DND-41 (cell line): ENCODE measurements around the gene GPR156.

Experiments
- CTCF ChIP-seq: IDR thresholded peaks from 2 replicates; pipeline ENCODE4 v1.5.1; 2012; ENCODE audit warnings: borderline replicate concordance, low read length, moderate library complexity, mild to moderate bottlenecking; ENCODE audit not compliant: poor library complexity, severe bottlenecking; ENCODE audit errors: extremely low read depth
- EZH2 ChIP-seq: IDR thresholded peaks from 3 replicates; pipeline ENCODE4 v1.6.1; 2012; ENCODE audit warnings: borderline replicate concordance, low read depth, mild to moderate bottlenecking, moderate library complexity, low read length, inconsistent platforms; ENCODE audit not compliant: severe bottlenecking

DNA sequence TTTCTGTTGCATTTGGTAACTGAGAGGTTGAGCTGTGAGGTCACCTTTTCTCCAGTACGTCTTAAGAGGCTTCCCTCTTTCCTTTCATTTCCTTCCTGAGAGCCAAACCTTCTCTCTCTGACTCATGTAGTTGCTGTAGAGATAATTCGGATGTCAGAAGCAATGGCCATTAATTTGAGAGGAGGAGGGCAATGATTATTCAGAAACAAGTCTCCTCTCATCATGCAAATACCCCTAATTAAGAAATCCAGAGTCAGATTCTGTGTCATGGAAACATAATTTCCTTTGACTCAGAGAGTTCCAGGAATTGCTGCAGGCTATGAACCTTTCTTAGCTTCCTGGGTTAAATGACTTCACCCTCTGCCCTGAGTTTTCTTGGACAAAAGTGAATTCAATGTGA, 131.7 kb downstream of the GPR156 start:
- TF ChIP-seq CTCF (no peak), EZH2 (no peak)
